OCI-M2 (cell line): ENCODE data around the gene FOXN3.
"Not testable (repeated sequence)": the region's sequence is repeated elsewhere in the genome, so short reads cannot be mapped to it uniquely, and the experiment has no call there.

Experiments
- DNase-seq: peaks from one replicate; lab custom pipeline; 2025; ENCODE audit not compliant: unreplicated experiment; lab: John Stamatoyannopoulos, UW

FOXN3 gene

DNA sequence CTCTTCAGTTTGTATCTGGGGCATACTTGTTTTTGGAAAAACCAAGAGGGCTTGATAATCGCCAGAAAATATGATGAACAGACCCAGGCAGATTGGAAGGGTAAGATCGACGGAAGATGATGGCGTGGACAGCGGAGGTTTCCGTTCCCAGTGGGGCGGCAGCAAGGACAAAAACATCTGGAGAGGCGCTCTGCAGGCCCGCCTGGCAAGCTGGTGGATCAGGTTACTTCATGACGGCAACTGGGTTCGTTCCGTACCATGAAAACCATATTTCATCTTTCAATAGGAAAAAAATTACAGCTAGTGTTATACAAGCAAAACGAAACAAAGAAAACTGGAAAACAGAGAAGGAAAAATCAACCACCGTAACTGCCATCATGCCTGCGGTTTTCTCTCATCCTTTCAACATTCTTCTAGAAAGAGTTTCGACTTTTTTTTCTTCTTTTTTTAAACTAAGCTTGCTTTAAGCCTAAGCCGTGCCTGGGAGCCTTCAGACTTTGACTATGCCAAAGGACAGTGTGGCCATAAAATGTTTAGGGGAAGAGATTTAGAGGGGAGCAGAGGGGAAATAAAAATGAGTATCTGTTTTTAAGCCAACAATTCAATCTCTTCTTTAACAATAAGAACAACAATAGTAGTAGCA lies 210.5 kb downstream of the FOXN3 start:
- no peak for DNase-seq

DNA sequence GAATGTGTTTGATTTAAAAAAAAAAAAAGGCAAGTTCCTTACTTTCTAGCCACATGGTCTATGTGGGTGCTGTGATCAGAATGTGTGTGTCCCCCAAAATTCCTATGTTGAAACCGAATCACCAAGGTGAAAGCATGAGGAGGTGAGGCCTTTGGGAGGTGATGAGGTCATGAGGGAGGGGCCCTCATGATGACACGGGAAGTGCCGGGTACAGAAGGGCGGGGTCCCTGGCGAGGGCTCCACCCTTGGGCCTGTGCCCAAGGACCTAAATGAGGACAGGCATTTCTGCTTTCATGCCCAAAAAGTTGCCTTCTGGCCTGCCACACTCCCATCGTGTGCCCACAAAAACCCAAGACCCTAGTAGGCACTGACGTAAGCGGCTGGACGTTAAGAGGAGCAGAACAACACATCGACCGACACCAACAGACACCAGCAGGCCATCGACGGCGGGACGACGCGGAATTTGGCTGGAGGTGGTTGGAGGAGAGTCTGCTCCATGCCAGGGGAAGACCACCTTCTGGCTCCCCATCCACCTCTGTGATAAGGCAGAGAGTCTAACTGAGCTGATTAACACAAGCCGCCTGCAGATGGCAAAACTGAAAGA lies 211.8 kb downstream of the FOXN3 start:
- DNase-seq: no peak

DNA sequence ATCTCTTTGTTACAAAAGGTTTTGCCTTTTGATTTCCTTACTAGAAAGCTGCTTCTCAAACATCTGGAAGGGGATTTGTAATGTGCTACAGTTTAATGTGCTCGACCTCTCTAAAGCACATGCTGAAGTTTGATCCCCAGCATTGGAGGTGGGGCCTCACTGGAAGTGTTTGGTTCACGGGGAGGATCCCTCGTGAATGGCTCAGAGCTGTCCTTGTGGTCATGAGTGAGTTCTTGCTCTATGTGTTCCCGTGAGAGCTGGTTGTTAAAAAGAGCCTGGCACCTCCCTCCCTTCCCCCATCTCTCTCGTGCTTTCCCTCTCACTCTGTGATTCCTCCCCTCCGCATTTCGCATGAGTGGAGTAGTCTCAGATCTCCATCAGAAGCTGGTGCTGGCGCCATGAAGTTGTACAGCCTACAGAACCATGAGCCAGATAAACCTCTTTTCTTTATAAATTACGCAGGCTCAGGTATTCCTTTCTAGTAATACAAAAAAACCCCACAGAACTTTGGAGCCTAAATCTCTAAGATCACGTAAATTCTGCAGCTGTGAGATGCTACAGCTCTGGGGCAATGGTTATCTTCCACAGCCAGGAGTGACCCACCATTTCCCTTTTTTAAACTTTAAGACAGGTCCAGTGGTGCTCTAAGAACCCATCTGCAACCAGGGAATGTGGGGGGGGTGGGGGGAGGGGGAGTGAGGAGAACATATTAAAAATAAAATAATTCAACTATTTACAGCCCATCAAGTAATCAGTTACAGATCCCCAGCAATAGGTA lies 214.4 kb downstream of the FOXN3 start:
- no peak for DNase-seq

DNA sequence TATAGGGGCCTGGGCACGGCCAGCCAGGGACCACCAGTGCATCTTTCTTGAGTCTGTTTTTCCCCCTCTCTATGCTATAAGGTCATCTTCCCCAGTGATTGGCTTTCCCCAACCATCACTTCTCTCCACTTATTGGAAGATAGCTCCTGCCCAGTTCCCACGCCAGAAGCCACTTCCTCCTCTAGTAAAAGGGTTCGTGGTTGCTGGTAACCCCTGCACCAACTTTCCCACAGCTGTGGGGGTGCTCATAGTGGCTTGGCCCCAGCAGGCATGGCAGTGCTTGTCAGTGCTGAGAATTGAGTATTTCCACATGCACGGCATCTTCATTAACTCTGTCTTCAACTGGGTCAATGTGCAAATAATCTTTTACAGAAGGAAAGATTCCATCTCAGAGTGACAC lies 215.4 kb downstream of the FOXN3 start:
- no peak for DNase-seq

DNA sequence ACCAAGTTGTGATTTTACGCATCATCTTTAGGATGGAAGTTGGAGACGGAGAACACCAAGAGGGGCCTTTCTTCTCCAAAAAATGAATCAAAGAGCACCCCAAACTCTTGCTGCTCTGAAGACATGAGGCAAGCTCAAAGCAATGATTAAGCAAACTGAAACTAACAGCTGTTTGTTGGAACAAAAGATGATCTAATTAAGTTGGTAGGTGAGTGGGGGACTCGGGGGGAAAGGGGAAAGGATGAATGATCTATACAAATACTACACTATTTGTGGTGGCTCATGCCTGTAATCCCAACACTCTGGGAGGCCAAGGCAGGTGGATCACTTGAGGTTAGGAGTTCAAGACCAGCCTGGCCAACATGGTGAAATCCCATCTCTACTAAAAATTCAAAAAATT lies 217.7 kb downstream of the FOXN3 start:
- not testable (repeated sequence) for DNase-seq

DNA sequence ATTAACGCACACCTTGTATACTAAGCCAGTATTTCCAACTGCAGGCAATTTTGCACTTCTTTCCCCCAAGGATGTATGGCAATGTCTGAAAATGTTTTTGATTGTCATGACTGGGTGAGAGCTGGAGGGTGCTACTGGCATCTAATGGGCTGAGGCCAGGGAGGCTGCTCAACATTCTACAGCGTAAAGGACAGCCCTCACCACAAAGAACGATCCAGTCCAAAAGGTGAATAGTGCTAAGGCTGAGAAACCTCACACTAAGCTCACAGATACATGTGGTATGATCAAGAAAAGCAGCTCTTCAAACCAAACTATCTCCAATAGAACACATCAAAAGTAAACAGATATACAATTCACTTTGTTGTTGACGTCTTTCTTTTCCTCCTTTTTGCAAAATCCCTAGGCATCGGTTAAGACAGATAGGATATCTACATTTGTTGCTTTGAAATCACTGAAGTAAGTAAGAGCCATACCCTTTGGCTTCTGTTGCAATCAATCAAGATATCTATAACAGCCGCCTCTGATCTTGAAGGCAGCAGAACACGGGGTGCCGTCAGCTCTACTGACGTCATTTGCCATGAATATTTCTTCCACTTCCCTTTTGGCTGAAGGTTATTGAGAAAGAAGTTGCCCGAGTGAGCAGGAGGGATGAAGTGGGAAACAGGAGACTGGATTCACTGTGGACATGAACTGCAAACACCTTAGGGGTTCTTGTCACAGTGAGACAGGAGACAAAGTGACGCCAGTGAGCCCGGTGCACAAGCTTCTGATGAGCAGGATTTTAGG lies 218.3 kb downstream of the FOXN3 start:
- no peak for DNase-seq

DNA sequence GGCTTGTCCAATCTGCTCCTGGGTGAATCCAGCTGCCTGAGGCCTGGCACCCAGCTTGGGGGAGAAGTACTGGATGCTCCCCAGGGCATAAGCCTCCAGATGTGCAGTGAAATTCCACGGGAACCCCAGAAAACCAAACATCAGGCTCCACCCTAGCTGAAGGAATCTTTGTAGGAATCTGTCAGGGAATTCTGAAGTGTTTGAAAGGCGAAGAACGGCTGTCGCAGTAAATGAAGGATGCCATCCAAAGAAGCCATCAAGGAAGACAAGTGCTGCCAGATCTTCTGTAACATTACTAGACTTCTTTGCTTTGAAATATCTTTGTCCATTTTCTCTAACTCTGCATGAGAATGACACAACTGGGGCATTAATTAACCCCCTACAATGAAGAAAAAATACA lies 219.4 kb downstream of the FOXN3 start:
- no peak for DNase-seq

DNA sequence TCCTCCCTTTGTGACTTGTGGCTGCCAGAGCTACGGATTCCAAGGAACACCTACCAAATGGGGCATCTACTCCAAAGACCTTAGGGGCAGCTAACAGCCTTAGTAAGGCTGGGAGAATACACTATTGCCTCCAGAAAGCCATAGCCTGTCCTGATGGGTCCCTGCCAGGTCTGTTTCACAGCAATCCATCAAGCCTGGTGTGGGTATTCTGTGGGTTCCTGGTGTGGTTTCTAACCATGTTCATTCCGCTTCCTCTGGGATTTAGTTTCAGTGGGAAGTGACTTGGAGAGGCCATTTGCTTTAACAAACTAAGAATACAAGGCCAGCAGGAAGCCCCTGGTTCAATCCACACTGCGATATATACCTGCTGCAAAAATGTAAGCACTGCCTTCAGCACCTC lies 220.5 kb downstream of the FOXN3 start:
- no peak for DNase-seq

DNA sequence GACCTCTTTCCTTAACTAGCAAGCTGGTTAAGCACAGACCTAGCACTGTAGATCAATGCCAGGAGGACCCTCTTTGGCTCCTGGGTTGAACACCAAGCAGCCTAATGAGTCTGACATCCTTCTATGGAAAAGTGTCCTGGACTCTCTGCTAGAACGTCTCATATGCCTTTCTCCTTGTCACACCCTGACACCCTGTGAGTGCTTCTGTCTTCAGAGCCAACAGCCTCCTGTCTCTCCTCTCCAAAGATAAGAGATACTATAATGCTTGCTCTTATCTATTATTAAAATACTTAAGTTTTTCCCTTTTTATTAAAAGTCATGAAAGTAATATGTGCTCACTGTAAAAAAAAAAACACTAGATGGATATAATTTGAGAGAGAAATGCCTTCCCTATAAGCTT lies 222.7 kb downstream of the FOXN3 start:
- DNase-seq: no peak

DNA sequence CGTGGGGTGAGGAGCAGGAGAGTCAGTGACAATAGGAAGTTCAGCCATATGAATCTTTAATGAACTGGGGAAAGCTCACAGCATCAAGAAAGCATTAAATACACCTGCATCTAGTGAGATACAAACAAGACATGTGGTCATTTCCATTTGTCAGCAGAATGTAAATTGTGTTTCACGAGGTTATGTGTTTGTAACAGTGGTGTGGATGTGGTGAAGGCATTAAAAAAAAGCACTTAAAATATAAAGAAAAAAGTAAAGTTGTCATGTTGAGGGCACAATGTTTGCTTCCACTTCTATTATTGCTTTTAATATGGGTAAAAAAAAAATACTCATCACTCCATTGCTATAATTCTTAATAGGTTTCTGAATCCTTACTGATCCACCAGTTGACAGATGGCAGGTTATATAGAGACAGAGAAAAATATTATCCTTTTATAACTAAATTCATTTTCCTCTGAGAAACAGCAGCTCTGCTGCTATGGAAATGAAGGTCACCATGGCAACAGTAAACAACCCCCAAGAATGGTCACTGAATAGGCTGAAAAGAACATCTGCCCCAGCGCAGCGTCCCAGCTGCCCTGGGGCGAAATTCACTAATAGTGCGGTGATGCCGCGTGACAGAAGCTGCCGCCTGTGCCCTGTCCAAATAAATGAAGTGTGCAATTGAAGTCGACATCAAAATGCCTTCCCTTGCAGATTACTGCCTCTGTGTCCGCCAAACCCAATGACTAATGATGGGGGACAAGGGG lies 226.1 kb downstream of the FOXN3 start:
- no peak for DNase-seq

DNA sequence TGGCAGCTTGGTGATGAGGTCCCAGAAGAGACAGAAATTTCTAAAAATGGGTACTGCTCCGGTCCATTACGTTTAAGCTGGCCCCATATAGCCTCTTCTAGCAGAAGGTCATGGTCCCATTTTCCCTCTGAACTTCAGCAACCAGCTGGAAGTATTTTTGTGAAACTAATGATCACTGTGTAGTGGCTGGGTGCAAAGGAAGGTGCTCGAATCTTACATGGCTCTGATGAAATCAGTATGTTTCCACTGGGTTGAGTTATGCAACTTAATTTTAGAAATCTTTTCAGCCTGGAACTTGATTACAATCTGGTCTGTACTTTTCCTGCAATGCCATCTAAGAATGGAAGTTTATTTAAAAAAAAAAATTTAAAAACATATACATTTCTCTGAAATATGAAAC lies 228.5 kb downstream of the FOXN3 start:
- no peak for DNase-seq

DNA sequence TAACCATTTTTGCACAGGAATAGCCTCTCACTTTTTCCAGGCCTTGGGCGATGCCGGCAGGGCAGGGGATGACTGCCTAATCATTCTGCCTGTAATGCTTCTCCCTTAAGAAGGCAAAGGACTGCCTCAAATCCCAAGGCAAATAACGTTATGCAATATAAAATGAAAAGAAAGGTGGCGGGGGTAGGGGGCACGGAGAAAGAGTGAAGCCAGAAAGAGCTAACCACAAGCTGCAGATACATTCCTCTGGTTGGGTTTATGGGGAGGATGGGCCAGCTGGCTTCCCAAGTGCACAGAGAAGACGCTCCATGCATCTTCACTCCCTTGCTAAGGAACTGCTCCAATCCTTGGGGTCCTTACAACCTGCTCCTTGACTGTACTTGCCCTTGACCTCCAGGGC lies 229.5 kb downstream of the FOXN3 start:
- no peak for DNase-seq

DNA sequence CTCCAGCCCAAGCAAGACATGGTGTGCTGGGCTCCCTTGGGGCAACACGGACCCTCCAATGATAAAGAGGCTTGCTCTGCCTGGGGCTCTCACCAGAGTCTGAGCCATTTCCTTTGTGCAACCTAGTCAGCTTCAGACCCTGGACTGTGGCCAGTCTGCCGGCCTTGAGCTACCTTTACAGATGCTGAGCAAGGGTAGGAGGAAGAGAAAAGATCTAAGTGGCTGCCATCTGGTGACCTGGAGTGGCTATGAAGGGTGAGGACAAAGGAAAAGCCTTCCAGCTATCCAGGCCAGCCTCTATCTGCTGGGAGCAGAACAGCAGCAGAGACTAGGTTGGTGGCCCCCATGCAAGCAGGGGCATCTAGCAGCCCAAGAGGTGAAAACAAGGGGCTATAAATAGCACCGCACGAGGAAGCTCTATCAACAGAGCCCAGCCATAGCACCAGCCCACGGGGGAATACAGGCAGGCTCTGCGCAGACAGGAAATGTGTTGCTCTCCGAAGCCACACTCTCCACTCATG lies 230.1 kb downstream of the FOXN3 start:
- no peak for DNase-seq

DNA sequence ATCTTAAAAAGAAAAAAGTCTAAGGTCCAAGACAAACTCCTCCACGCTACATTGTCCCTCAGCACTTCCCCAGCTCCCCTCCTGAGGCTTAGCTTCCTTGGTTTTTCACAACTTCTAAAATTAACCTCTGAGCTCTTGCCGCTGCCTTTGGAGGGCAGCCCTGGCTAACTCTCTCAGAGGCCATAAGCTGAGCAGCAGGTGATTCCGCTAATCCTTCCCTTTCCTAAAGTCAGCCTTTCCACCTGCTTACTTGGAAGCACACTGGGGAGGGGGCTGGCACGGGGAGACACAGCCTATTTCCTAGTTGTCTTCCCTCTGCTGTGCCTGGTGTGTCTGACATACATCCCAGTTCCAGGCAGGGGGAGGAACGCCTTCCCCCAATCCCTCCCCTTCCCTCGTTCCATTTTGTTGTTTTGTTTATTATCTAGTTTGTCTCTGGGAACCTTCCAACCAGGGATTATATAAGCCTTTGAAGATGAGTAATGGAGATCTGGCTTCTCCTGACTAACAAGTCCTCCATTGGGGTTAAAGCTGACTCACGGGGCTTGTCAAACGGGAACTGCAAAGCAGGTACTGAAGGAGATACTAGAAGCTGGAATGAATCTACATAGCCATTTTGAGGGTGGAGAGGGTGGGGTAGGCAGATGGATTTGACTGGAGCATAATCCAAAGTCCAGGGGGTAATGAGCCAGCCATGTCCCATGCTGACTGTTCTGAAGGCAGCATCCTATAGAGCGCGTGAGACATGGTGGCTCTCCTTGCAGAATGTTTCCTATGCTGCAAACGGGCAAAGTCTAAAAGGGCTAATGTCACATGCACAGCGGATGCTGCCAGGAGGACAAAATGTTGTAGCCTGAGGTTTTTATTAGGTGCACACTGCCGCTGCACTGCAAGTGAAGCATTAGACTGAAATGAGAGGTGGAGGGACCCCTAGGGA lies 230.8 kb downstream of the FOXN3 start:
- no peak for DNase-seq

DNA sequence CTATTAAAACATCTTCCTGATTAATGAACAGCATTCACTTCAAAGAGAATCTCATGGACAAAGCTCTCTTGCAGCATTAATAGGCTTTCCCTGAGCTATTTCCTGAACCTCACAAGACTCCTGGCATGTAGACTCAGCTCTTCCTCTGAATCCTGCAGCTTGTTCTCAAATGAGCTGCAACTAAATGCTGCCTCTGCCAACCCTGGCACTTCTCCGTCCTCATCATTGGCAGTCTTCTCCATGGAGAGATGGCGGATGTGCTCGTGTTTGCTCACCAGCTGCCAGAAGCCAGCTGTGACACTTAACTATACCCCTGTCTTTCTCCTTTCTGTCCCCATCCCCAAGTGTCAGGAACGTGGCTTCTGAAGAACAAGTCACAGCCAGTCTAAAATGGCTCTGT lies 232.1 kb downstream of the FOXN3 start:
- no peak for DNase-seq

DNA sequence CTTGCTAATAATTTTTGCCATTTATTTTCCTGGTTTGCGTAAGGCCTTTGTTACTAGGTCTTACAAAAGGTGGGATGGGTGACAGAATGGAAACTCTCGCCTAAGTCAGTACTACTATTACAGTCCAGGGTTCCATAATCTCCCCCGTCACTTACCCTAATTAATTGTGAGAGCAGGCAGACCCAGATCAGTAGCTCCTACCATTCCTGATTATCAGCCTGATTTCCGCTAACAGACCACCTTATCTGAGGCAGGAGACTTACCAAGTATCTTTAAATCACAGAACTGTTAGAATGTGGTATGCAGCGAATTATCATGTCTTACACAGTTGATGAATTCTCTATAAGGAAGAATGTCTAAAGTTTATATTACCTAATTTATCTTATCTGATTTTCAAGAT lies 234.7 kb downstream of the FOXN3 start:
- DNase-seq: no peak

DNA sequence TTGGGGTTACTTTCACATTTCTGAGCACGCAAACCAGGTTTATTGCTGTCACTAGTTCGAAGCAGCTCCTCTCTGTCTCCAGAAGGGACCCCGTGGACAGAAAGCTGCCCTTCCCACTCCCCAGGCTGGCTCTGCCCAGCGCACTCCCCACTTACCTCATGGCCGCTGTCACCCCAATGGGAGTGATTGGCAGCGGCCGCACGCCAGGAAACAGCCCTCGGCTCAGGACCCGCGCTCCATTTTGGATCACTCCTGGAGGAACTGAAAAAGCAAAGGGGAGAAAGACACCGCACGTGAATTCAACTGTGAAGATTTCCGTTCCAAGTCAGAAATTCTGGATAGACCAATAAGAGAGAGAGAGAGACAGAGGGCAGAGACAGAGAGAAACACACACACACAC lies 236.5 kb downstream of the FOXN3 start:
- DNase-seq: no peak

DNA sequence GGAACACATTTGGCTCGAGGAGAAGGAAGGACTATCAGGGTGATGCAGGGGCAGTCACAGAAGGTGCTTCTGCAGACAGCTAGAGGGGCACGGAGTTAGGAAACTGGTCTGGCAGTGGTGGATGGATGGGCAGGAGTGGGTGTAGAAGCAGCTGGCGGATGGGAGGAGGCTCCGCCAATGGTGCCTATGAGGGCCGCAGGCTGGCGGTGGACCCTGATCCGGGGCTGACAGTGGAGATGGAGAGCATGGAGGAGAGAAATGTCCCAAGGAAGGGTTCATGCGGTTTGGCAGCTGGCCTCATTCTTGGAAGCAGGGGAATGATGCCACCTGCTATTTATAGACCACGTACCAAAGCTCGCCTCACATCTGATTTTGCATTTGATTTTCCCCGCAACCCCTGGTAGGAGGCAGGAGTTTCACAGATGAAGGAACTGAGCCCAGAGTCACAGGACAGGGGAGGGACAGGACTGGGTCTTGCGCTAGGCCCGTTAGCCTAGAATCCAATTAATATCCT lies 237.1 kb downstream of the FOXN3 start:
- no peak for DNase-seq

DNA sequence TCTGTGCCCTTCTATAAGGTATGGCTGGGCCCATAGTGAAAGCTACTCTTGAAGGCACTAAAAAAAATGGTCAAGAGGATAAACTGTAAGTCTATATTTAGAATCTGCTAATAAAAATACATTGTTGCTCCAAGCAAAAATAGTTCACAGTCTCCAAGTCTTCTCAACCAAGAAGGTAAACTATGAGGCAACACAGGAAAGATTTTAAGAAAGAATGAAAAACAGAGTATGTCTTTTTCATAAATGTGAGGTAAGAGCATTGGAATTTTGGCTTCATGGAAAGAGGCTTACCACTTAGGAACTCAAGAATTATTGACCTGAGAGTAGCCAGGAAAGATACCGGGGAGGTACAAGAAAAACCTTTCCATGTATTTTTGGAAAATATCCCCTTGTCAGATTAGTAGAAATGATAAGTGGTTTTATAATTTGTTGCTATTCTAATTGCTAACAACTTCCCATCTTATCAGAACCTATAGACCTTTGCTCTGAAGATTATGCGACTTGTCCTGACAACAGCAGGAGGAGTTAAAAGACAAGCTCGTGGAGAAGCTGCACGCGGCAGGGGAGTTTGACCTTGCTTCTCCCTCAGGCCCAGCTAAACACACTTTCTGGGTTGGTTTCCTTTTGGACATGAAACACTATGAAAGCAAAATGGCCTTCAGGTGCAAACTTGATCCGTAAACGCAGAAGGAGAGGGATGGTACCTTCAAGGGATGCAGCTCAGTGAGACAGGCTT lies 238.1 kb downstream of the FOXN3 start:
- DNase-seq: no peak
